ENCODE measurements around the gene SVBP. TPM values are rescaled to one million over a fixed set of nuclear protein-coding genes. Genes with fewer than 3 reads are reported as not detected.

SVBP gene
- total RNA-seq, 2 experiments from 2014 or later: 18.9 to 23.1 TPM

GRCh38 chr1:42768172-42768571, 49.0 kb downstream of the SVBP start:
- TSS peak; percentile 74 for BruUV-seq (replicated peaks)
- H3K27ac ChIP-seq (ENCODE audit: low read depth, low read length, poor library complexity, severe bottlenecking): no peak overlapping the region
- POLR2A ChIA-PET: interaction anchor here (0.6 to 3.5 kb wide), 4 partner anchors 10 to 79 kb away, joined by 4 to 35 read pairs (median 7); partner anchors contain the start of genes SVBP and ZNF691

GRCh38 chr1:42767510-42768000, 49.6 kb downstream of the SVBP start:
- no peak for DNase-seq (ENCODE audit: low spot score)
- H3K4me3 ChIP-seq (ENCODE audit: low read depth, low read length, poor library complexity, severe bottlenecking): peak overlapping the region; percentile 82
- CTCF ChIA-PET (ENCODE audit: unreplicated experiment): interaction anchor here (1.1 to 2.3 kb wide), 3 partner anchors 41 to 174 kb away, joined by 4 to 9 read pairs (median 4); partner anchors contain the start of gene ZNF691

More at GRCh38 chr1:42768172-42768571, 49.0 kb downstream of the SVBP start:
- Histone ChIP-seq H3K4me3 (ENCODE audit: low read depth, low read length, poor library complexity, severe bottlenecking) (peak overlapping the region; percentile 82), H3K9me2 (ENCODE audit: insufficient read depth, low read length) (no peaks in the 10 kb centered on the region), H4K20me1 (ENCODE audit: insufficient read depth, low read length) (peaks cover 10% of the 10 kb centered on the region), H3K79me2 (ENCODE audit: insufficient read depth, low read depth, low read length) (peaks cover 49% of the 10 kb centered on the region), H3K36me3 (ENCODE audit: insufficient read depth, low read length) (peaks cover 21% of the 10 kb centered on the region), H3K9me3 (ENCODE audit: low read length) (no peaks in the 10 kb centered on the region), H3K4me1 (ENCODE audit: insufficient read depth, low read length, poor library complexity, severe bottlenecking) (peaks cover 27% of the 10 kb centered on the region), H3K4me2 (ENCODE audit: low read length) (peak overlapping the region; percentile 99), H2AFZ (ENCODE audit: low read length) (no peak overlapping the region; the same call in 1 of the 2 replicates)
- CTCF ChIA-PET (ENCODE audit: unreplicated experiment): no interaction called here
- DNase-seq (ENCODE audit: low spot score): no peak
- TF ChIP-seq EZH2phosphoT487 (IDR thresholded peaks at IDR 0.05; ENCODE audit: borderline replicate concordance, low read depth, low read length) (no peak), CTCF (conservative IDR thresholded peaks at IDR 0.05; ENCODE audit: low read length) (no peak)
- intact Hi-C loops (cut with micrococcal nuclease; ENCODE audit: unreplicated experiment): loop anchor here (5.0 to 10.0 kb wide), 2 partner anchors 189 to 433 kb away; partner anchors contain the start of genes FOXJ3 and SLC2A1

More at GRCh38 chr1:42767510-42768000, 49.6 kb downstream of the SVBP start:
- Histone ChIP-seq H3K4me1 (ENCODE audit: insufficient read depth, low read length, poor library complexity, severe bottlenecking) (peaks cover 27% of the 10 kb centered on the region), H3K79me2 (ENCODE audit: insufficient read depth, low read depth, low read length) (peaks cover 49% of the 10 kb centered on the region), H3K27ac (ENCODE audit: low read depth, low read length, poor library complexity, severe bottlenecking) (peak overlapping the region; percentile 52), H3K9me3 (ENCODE audit: low read length) (no peaks in the 10 kb centered on the region), H2AFZ (ENCODE audit: low read length) (peak overlapping the region; percentile 69; the same call in 1 of the 2 replicates), H3K4me2 (ENCODE audit: low read length) (peak overlapping the region; percentile 99), H4K20me1 (ENCODE audit: insufficient read depth, low read length) (peaks cover 10% of the 10 kb centered on the region), H3K9me2 (ENCODE audit: insufficient read depth, low read length) (no peaks in the 10 kb centered on the region), H3K36me3 (ENCODE audit: insufficient read depth, low read length) (peaks cover 15% of the 10 kb centered on the region)
- POLR2A ChIA-PET: interaction anchor here (0.5 to 3.5 kb wide), 12 partner anchors 9 to 311 kb away, joined by 3 to 35 read pairs (median 3); partner anchors contain the start of genes PPCS, PPIH and ZNF691
- BruUV-seq (replicated peaks): no TSS peak
- no peak for TF ChIP-seq CTCF (conservative IDR thresholded peaks at IDR 0.05; ENCODE audit: low read length)
- intact Hi-C loops (cut with micrococcal nuclease; ENCODE audit: unreplicated experiment): loop anchor here (1.0 to 10.0 kb wide), 4 partner anchors 85 to 433 kb away; partner anchors contain the start of genes FOXJ3, PPIH, SLC2A1 and YBX1
